HTERT RPE-1 (cell line): Measurements from ENCODE around the gene CSRNP3.

ENCODE experiments used
- in situ Hi-C: fragments of 300-500 bp; cut with MboI; formaldehyde crosslinking; loops from 4 replicates; pipeline ENCODE4 v1.14.3; 2020; ENCODE audit warnings: low sequenced_read_pairs

Gene CSRNP3

DNA sequence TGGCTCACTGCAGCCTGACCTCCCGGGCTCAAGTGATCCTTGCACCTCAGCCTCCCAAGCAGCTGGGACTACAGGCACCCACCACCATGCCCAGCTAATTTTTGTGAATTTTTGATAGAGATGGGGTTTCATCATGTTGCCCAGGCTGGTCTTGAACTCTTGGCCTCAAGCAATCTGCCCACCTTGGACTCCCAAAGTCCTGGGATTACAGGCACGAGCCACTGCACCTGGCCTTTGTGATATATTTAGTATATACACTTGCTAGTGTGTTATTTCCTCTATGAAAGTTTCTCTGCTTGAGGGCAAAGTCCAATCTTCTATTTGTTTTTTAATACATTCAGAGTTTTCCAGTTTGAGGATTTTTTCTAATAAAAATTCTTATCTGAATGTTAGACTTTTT lies 205.3 kb downstream of the CSRNP3 start:
- in situ Hi-C loops, result no loop called here

- in situ Hi-C loops, result no loop called here
Observed at GRCh38 chr2:165675551-165675968, 206.1 kb downstream of the CSRNP3 start.

DNA sequence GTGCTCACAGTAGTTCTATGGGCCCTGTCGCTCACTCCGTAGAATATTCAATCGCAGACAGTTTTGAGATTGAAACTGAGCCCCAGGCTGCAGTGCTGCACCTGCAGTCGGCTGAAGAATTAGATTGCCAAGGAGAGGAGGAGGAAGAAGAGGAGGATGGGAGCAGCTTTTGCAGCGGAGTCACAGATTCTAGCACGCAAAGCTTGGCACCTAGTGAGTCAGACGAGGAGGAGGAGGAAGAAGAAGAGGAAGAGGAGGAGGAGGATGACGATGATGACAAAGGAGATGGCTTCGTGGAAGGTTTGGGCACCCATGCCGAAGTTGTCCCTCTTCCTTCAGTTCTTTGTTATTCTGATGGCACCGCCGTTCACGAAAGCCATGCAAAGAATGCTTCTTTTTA lies 209.4 kb downstream of the CSRNP3 start:
- in situ Hi-C loops, result no loop called here

DNA sequence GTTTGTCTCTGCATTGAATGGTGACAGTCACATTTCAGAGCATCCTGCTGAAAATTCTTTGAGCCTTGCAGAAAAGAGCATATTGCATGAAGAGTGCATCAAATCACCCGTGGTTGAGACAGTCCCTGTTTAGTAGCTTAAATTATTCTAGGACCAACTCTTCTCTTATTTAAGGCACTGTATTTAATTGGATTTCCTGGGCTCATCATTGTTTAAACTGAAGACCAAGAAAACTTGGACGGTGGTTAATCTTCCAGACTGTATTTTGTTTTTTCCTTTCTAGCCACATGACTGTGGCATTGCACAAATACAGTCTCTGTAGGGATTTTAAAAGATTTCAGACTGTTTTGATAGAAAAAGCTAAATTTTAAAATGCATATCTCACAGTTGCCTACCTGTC lies 210.1 kb downstream of the CSRNP3 start:
- in situ Hi-C loops, result no loop called here

DNA sequence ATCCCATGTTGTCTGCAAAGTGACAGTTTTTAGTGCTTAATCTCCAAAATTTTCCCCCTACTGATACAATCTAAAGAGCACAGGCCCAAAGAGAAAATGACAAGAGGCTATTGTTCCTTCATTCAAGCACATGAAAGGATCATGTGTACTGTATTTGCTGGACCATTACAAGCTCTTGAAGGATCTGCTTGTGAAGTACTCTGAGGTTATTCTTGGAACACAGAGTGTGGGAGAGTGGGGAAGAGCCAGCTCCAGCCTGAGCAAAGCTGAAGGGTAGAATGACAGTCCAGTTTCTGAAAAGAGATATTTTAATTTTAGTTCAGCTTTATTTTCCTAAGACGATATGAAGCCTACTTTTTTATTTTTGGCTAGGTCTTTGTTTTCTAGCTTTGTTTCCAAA lies 212.3 kb downstream of the CSRNP3 start:
- in situ Hi-C loops, result no loop called here

- in situ Hi-C loops, result no loop called here
Observed at GRCh38 chr2:165682546-165682945, 213.0 kb downstream of the CSRNP3 start.

DNA sequence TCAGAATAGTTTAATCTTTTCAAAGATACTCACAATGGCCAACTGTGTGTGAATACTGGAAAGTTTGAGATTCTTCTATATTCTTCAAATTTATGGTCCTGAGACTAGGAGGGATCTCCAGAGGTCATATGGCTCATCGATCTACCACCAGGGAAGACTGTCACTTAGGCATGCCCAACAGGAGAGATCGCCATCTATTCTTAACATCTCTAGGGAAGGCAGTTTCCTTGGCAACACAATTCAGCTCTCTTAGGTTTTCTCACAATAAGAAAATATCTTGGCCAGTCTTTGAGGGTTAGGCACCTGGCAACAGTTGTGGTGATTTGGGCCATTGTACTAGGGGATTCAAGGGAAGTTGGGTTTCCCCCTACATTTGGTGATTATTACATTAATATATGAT lies 217.3 kb downstream of the CSRNP3 start:
- in situ Hi-C loops, result no loop called here

DNA sequence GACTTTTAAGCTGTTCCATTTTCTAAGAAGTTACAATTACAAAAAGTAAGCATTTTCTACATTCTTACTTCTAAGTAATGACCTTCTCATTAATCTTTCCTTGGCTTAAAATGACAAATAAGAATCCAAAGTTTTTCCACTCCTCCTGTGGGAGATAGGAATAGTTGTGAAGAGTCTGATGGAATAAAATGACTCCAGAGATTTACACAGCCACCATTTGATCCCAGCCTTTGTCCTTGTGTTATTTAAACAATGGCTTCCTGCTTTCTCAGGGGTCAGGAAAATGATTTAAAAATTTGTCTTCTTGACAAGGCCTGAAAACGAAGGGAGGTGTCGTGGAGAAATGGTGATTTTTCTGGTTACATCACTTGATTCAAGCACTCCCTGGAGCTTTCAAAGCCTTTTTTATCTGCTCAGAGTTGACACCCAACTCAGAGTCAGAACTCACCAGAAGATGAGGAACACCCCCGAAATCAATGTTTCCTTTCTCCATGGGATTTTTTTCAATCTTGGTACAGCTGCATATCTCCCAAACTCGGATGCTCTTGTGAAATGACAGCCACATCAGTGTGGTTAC lies 218.0 kb downstream of the CSRNP3 start:
- in situ Hi-C loops, result no loop called here

DNA sequence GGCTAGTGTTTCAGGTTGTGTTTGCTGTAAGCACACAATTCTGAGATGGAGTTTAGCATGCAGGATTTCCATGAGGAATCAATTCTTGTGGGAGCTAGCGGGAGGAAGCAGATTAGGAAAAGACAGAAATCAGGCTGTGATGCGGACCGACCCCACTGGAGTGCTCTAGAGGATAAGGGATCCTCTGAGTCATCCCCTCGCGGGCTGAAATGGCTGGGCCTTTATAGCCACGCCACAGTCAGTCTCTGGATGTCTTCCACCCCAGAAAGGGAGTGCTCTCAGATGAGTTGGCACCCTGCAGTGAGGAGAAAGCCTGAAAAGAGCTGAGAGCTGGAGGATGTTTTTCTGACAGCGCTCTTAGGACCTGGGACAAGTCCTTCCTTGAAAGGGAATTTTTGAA lies 222.1 kb downstream of the CSRNP3 start:
- in situ Hi-C loops, result no loop called here

- in situ Hi-C loops, result no loop called here
Observed at GRCh38 chr2:165692906-165693305, 223.4 kb downstream of the CSRNP3 start.

GRCh38 chr2:165693838-165694237 lies 224.3 kb downstream of the CSRNP3 start:
- in situ Hi-C loops, result no loop called here

DNA sequence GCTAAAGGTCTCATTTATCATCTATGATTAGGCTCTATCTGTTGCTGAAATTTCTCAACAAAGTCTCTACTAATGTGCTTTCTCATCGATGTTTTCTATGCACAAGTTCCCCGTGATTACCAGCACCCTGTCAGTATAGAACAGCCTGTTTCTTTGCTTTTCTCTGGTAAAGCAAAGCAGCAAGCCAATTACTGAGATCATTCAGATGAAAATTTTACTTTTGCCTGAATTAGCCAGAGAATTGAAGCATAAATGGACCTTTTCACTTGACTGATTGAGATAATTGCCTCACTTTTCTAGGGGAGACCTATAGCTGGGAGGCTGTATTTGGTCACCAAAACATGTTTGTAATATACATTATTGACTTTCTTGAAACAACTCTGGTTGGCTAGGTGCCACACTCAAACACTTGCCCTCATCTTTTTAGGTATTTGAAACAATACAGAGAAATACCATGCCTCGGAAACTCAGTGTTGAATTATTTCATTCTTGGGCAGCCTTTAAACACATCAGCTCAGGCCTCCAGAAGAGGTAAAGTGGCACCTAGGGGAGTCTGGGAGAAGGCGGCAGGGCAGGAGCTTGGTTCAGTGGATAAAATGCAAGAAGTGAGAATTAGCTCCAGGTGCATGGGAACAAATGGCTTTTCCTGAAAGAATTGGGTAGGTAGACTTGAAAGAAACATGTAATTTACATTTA lies 228.4 kb downstream of the CSRNP3 start:
- in situ Hi-C loops, result no loop called here

- in situ Hi-C loops, result no loop called here
Observed at GRCh38 chr2:165698444-165698884, 229.0 kb downstream of the CSRNP3 start.

DNA sequence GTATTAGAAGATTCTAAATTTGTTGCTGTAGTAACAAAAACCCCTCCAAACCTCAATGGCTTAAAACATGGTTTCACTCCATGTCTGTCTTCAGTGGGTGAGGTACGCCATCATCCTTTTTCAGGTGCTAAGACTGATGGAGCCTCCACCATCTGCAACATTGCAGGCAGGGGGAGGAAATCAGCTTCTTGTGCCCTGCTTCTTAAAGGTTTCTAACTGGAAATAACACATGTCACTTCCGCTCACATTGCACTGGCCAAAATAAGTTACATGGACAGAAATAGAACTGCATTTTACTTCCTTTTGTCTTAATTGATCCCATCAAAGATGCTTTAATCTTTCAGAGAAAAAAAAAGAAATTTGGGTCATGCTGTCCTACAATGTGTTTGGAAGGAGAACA lies 230.4 kb downstream of the CSRNP3 start:
- in situ Hi-C loops, result no loop called here

- in situ Hi-C loops, result no loop called here
Observed at GRCh38 chr2:165700531-165700930, 231.0 kb downstream of the CSRNP3 start.

GRCh38 chr2:165701147-165701546 lies 231.6 kb downstream of the CSRNP3 start:
- in situ Hi-C loops, result no loop called here

DNA sequence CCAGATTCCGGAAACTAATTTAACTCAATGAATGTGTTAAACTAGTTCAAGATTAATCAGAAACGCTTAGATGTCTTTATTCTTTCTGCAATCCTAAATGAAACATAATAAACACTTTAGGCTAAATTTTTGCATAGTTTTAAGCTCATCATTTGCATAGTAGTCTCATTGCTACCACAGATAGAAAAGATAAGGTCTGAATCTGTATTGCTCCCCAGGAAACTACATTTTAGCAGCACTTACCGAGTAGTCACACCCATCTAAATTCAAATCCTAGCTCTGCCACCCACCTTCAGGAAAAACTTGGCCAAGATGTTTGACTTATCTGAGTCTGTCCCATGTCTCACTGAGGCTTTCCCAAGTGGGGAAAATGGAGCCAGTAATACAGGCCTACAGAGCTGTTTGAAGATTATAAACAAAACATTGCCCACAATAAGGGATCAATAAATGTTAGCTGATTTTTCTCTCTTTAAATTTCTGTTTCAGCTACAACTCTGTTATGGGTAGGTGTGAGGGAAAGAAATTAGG lies 237.5 kb downstream of the CSRNP3 start:
- in situ Hi-C loops, result no loop called here

- in situ Hi-C loops, result no loop called here
Observed at GRCh38 chr2:165716091-165716490, 246.6 kb downstream of the CSRNP3 start.

- in situ Hi-C loops, result no loop called here
Observed at GRCh38 chr2:165718610-165719210, 249.2 kb downstream of the CSRNP3 start.

DNA sequence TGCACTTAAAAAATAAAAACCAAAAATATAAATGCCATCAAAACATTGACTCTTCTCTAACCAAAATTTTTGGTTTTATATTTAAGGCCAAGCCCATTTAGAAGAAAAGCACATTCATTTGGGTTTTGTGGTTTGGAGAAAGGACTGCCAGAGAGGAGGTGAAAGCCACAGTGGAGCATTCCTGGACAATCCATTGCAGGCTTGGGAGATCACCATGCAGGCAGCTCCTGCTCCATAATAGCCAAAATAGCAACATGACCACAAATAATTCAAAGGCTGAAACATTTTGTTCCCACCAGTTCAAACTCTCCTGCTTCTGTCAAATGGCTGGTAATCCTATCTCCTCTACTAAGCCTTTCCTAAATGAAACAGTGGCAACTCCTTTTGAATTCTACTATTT lies 251.0 kb downstream of the CSRNP3 start:
- in situ Hi-C loops, result no loop called here

GRCh38 chr2:165725421-165725820 lies 255.9 kb downstream of the CSRNP3 start:
- in situ Hi-C loops, result no loop called here
